Right ventricle myocardium inferior (tissue), 1 donor: ENCODE results near the gene PAK3. TPM values are rescaled to one million over a fixed set of nuclear protein-coding genes. Genes with fewer than 3 reads are reported as not detected.

ENCODE experiments used
- ATAC-seq: fragments of 200-7000 bp; cut with Tn5 transposase; one replicate; pipeline ENCODE4 v1.9.1; 2020; ENCODE audit warnings: mild to moderate bottlenecking, moderate library complexity
- DNase-seq: peaks from one replicate; pipeline ENCODE4 v3.0.0; 2021; ENCODE audit errors: missing footprints
- intact Hi-C: fragments of 100-400 bp; cut with DNase I; formaldehyde crosslinking; loops from one replicate; pipeline ENCODE4 v1.11.0; 2022
- total RNA-seq: library from RNA; stranded (reverse); fragmentation: NEBNext Ultra II Directional; extraction: Animal tissue kit (Norgen Biotek cat#: 25700); gene quantifications from one replicate; pipeline ENCODE4 v1.2.1, GENCODE V29; 2021
- donor health status: DM: no; HTN: yes; CAD: no; lungs with severe emphysema.

PAK3 gene
- total RNA-seq, 1 donor from 2014 or later, result 0.60 TPM

GRCh38 chrX:111216293-111216801 is 120.4 kb downstream of the PAK3 start:
- DNase-seq (no peak), ATAC-seq (no peak)
- intact Hi-C loops, result no loop called here

GRCh38 chrX:111244235-111244750 is 148.3 kb downstream of the PAK3 start:
- intact Hi-C loops, result no loop called here
- DNase-seq (no peak), ATAC-seq (no peak)

GRCh38 chrX:111254896-111255693 is 159.1 kb downstream of the PAK3 start:
- no peak for ATAC-seq
- intact Hi-C loops, result no loop called here
- DNase-seq, result no peak

- intact Hi-C loops, result no loop called here
- no peak for ATAC-seq
- no peak for DNase-seq
Measured at GRCh38 chrX:111257733-111258132, 161.7 kb downstream of the PAK3 start.

GRCh38 chrX:111259559-111259958 is 163.6 kb downstream of the PAK3 start:
- no peak for DNase-seq
- intact Hi-C loops, result no loop called here
- no peak for ATAC-seq

- intact Hi-C loops, result loop anchor here (5.0 kb wide), 1 partner anchor 187 kb away; no protein-coding TSS in a partner anchor
Measured at GRCh38 chrX:111260451-111260850, 164.5 kb downstream of the PAK3 start.

GRCh38 chrX:111262086-111262485 is 166.1 kb downstream of the PAK3 start:
- intact Hi-C loops, result loop anchor here (5.0 kb wide), 1 partner anchor 185 kb away; no protein-coding TSS in a partner anchor
- no peak for ATAC-seq
- DNase-seq, result no peak

More at GRCh38 chrX:111260451-111260850, 164.5 kb downstream of the PAK3 start:
- ATAC-seq (no peak), DNase-seq (no peak)

GRCh38 chrX:111264385-111264784 is 168.4 kb downstream of the PAK3 start:
- no peak for ATAC-seq
- intact Hi-C loops, result loop anchor here (5.0 kb wide), 1 partner anchor 183 kb away; no protein-coding TSS in a partner anchor
- DNase-seq, result no peak

- ATAC-seq, result no peak
- no peak for DNase-seq
- intact Hi-C loops, result no loop called here
Measured at GRCh38 chrX:111265486-111265885, 169.5 kb downstream of the PAK3 start.

GRCh38 chrX:111268506-111268905 is 172.5 kb downstream of the PAK3 start:
- intact Hi-C loops, result no loop called here
- ATAC-seq (no peak), DNase-seq (no peak)

- ATAC-seq (no peak), DNase-seq (no peak)
- intact Hi-C loops, result no loop called here
Measured at GRCh38 chrX:111270339-111270738, 174.3 kb downstream of the PAK3 start, which contains the start of gene CAPN6. Gene CAPN6, minus strand, starts transcription at chrX:111270483. Its CDS starts 6,547 bp downstream, at chrX:111263936.

Other genes starting within 250 kb of the PAK3 start
- 0.05 TPM for gene CAPN6, start 174.3 kb downstream of the PAK3 start, total RNA-seq